ENCODE measurements around the gene TMC8. TPM values are rescaled to one million over a fixed set of nuclear protein-coding genes. Genes with fewer than 3 reads are reported as not detected.
"Not testable (repeated sequence)": the region's sequence is repeated elsewhere in the genome, so short reads cannot be mapped to it uniquely, and the experiment has no call there.

Gene TMC8
- polyA plus RNA-seq, 6 donors from 2014 or later = 26.2 to 103 (median 55.2) TPM

GRCh38 chr17:78137392-78138203 is 7.0 kb downstream of the TMC8 start:
- Mint-ChIP-seq H3K36me3 (peaks cover 8 to 12% of the 10 kb centered on the region in 2 donors), H3K27me3 (no peaks in the 10 kb centered on the region), H3K4me1 (peaks cover 76 to 89% (median 87%) of the 10 kb centered on the region in 3 donors), H3K27ac (peak overlapping the region; percentile 68 to 99 (median 83)), H3K9me3 (no peaks in the 10 kb centered on the region), H3K4me3 (peak overlapping the region in 6 of 8 donors; percentile 22 to 75 (median 53))
- ATAC-seq (ENCODE audit: low read depth in 2 of 2) (peak in 1 of 2 donors; percentile 15), DNase-seq (peak; percentile 37)

- H3K27ac Mint-ChIP-seq = peak overlapping the region; percentile 67 to 99 (median 89)
- ATAC-seq (ENCODE audit: low read depth in 2 of 2) = no peak
- no peak for DNase-seq
- H3K27me3 Mint-ChIP-seq = no peaks in the 10 kb centered on the region
- no peaks in the 10 kb centered on the region for H3K9me3 Mint-ChIP-seq
- H3K36me3 Mint-ChIP-seq = peaks cover 8 to 13% of the 10 kb centered on the region in 2 donors
- H3K4me3 Mint-ChIP-seq = peak overlapping the region in 5 of 8 donors; percentile 18 to 71 (median 53)
- peaks cover 75 to 89% (median 87%) of the 10 kb centered on the region in 3 donors for H3K4me1 Mint-ChIP-seq
Measured at GRCh38 chr17:78138204-78139060, 7.9 kb downstream of the TMC8 start.

GRCh38 chr17:78139861-78140168 is 9.2 kb downstream of the TMC8 start:
- ATAC-seq (ENCODE audit: low read depth in 2 of 2); H3K27me3 Mint-ChIP-seq; DNase-seq; H3K9me3 Mint-ChIP-seq; H3K36me3 Mint-ChIP-seq: not testable (repeated sequence)
- H3K27ac Mint-ChIP-seq = peak overlapping the region in 5 of 6 donors; percentile 91 to 99 (median 95)
- H3K4me1 Mint-ChIP-seq = peaks cover 73 to 88% (median 87%) of the 10 kb centered on the region in 3 donors
- H3K4me3 Mint-ChIP-seq = peak overlapping the region in 6 of 8 donors; percentile 13 to 77 (median 45)

- Mint-ChIP-seq H3K4me3 (peak overlapping the region; percentile 7 to 82 (median 52)), H3K27ac (peak overlapping the region; percentile 86 to 99 (median 93)), H3K36me3 (peaks cover 5 to 8% of the 10 kb centered on the region in 2 donors), H3K9me3 (no peaks in the 10 kb centered on the region), H3K4me1 (peaks cover 70 to 88% (median 88%) of the 10 kb centered on the region in 3 donors), H3K27me3 (no peaks in the 10 kb centered on the region)
- ATAC-seq (ENCODE audit: low read depth in 2 of 2) (peak; percentile 84 to 86), DNase-seq (peak; percentile 91)
Measured at GRCh38 chr17:78140169-78141051, 9.8 kb downstream of the TMC8 start.

- Mint-ChIP-seq H3K27ac (peak overlapping the region in 4 of 6 donors; percentile 74 to 99 (median 90)), H3K4me3 (peak overlapping the region in 3 of 8 donors; percentile 1 to 38 (median 15)), H3K4me1 (peaks cover 68 to 86% (median 85%) of the 10 kb centered on the region in 3 donors), H3K27me3 (no peaks in the 10 kb centered on the region), H3K36me3 (peaks cover 0 to 4% of the 10 kb centered on the region in 2 donors), H3K9me3 (no peaks in the 10 kb centered on the region)
- DNase-seq (no peak), ATAC-seq (ENCODE audit: low read depth in 2 of 2) (no peak)
Measured at GRCh38 chr17:78141437-78142118, 11.0 kb downstream of the TMC8 start.

DNA sequence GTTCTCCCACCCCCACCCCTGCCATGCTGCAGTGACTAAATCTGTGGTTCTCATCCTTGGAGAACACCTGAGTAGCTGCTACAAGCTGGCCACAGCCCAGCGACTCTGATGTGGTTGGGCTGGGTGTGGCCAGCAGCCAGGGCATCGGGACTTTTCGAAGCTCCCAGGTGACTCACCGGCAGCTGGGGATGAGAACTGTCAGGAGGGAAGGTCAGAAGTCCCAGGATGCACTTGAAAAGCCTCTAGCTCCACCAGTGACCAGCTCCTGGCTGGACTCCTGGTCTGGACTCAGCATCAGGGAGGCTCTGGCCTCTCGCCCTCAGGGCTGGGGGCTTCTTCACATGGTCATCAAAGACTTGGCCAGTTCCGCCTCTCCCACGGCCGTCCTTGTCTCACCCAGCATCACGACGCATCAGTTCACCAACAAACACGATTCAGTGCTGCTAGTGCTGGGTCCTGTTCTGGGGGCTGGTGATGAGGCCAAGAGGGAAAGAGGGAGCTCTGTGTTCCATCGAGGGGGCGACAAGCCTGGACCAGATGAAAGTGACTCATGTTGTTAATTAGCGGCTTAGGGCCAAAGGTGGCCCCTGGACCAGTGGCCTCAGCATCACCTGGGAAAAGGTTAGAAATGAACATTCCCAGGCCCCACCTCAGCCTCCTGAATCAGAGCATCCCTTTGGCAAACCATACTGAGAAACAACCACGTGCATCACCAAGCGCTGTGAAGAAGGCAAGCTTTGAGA is 11.7 kb downstream of the TMC8 start:
- no peak for ATAC-seq (ENCODE audit: low read depth in 2 of 2)
- Mint-ChIP-seq H3K9me3 (no peaks in the 10 kb centered on the region), H3K27me3 (no peaks in the 10 kb centered on the region)

DNA sequence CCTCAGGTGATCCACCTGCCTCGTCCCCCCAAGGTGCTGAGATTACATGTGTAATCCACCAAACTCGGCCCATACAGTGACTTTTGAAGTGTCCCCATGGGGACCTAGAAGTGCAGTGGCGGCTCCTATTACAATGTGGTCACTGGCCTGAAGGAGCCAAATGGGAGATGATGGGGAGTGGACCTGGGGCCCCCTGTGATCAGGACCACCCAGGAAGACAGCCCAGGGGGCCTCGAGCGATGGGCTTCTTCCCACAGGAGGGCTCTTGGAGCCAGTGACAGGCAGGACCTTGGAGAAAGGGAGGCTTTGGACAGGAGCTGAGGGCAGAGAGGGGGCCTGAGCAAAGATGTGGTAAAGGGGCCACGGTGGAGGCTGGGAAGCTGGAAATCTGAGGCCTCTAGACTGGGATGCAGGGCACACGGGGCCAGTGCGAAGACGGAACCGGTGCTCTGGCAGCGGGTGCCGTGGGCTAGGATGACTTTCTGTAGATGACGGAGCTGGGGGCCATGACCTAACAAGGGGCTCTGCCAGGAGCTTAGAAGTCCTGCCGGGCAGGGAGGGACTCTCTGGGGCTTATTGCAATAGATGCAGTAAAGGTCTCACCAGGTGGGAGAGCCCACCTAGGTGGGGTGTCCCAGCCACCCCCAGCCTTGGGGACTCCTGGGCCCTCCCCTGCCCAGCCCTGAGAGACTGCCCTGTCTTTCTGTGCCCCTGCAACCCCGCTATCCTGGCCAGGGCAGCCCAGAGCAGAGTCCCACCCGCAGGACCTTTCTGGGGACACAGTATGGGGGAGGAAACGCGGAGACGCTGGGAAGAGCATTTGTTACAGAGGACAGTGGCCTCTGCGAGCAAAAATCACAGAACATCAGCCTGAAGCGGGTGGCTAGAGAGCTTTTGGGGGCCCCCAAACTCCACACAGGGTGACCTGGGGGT is 12.9 kb downstream of the TMC8 start:
- ATAC-seq (ENCODE audit: low read depth in 2 of 2) (no peak), DNase-seq (no peak)
- Mint-ChIP-seq H3K27me3 (no peaks in the 10 kb centered on the region), H3K4me3 (peak overlapping the region in 4 of 8 donors; percentile 59 to 80 (median 66)), H3K9me3 (peaks cover 0 to 2% (median 0%) of the 10 kb centered on the region in 7 donors), H3K4me1 (peaks cover 65 to 86% (median 86%) of the 10 kb centered on the region in 3 donors), H3K36me3 (peaks cover 0 to 4% of the 10 kb centered on the region in 2 donors), H3K27ac (peak overlapping the region in 5 of 6 donors; percentile 81 to 99 (median 88))

More for the DNA sequence above, 11.7 kb downstream of the TMC8 start:
- peak overlapping the region in 5 of 6 donors; percentile 30 to 99 (median 87) for H3K27ac Mint-ChIP-seq
- DNase-seq = no peak
- H3K4me3 Mint-ChIP-seq = peak overlapping the region in 4 of 8 donors; percentile 39 to 66 (median 52)
- H3K36me3 Mint-ChIP-seq = peaks cover 0 to 4% of the 10 kb centered on the region in 2 donors
- peaks cover 68 to 86% (median 86%) of the 10 kb centered on the region in 3 donors for H3K4me1 Mint-ChIP-seq

DNA sequence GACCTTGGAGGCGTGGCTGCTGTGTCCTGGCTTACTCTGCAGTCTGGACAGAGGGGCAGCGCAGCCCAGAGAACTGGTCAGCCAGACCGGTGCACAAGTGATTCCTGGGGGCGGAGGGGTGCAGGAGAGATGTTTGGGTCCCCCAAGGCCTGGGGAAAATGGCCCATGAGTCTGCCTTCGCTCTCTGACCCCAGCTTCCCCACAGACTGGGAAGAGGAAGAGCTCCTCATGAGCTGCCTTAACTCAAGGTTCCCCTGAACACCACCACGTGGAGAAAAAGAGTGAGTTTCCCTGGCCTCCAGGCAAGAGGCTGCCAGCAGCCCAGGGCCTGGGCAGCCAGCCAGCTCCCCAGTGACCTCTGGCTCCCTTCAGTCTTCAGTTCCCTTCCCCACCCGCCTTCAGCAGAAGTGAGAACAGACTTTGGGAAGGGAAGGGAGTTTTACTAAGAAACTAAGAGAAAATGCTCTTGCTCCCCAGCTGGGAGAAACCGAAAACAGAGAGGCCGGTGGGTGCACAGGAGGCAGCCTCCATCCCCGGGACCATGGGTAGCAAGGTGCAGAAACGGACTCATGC is 13.7 kb downstream of the TMC8 start:
- Mint-ChIP-seq H3K9me3 (peaks cover 0 to 3% (median 0%) of the 10 kb centered on the region in 7 donors), H3K27ac (peak overlapping the region; percentile 84 to 99 (median 92)), H3K36me3 (peaks cover 0 to 4% of the 10 kb centered on the region in 2 donors), H3K4me3 (peak overlapping the region in 6 of 8 donors; percentile 47 to 80 (median 60)), H3K4me1 (peaks cover 62 to 84% (median 84%) of the 10 kb centered on the region in 3 donors), H3K27me3 (no peaks in the 10 kb centered on the region)
- ATAC-seq (ENCODE audit: low read depth in 2 of 2) = no peak
- DNase-seq = no peak

GRCh38 chr17:78144736-78145641 is 14.4 kb downstream of the TMC8 start:
- ATAC-seq (ENCODE audit: low read depth in 2 of 2) (no peak), DNase-seq (no peak)
- Mint-ChIP-seq H3K27me3 (no peaks in the 10 kb centered on the region), H3K27ac (peak overlapping the region; percentile 83 to 100 (median 94)), H3K9me3 (peaks cover 0 to 3% (median 0%) of the 10 kb centered on the region in 7 donors), H3K4me1 (peaks cover 59 to 82% (median 78%) of the 10 kb centered on the region in 3 donors), H3K36me3 (peaks cover 0 to 4% of the 10 kb centered on the region in 2 donors), H3K4me3 (peak overlapping the region in 5 of 8 donors; percentile 20 to 66 (median 60))

DNA sequence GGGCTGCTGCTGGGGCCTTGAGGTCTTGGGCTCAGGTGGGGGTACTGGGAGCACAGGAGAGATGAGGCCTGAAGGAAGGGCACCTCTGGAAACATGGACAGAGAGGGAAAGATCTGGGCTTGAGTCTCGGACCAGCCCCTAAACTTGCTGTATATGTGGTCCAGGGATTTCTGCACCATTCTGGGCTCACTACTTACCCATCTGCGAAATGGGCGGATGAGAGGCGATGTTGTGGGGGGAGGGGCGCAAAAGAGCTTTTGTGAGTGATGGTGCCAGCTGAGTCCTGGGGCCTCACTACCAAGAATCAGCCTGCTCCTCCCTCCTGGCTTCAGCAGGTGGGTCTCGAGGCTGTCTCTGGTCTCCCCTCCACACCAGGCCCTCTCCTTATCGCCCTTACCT is 15.9 kb downstream of the TMC8 start:
- peaks cover 55 to 89% (median 82%) of the 10 kb centered on the region in 3 donors for H3K4me1 Mint-ChIP-seq
- ATAC-seq (ENCODE audit: low read depth in 2 of 2) (no peak), DNase-seq (no peak)
- H3K36me3 Mint-ChIP-seq = peaks cover 0 to 4% of the 10 kb centered on the region in 2 donors
- H3K9me3 Mint-ChIP-seq = peaks cover 0 to 5% (median 0%) of the 10 kb centered on the region in 7 donors
- peak overlapping the region; percentile 99 to 100 (median 100) for H3K27ac Mint-ChIP-seq
- H3K27me3 Mint-ChIP-seq = no peaks in the 10 kb centered on the region
- peak overlapping the region in 6 of 8 donors; percentile 60 to 86 (median 70) for H3K4me3 Mint-ChIP-seq

Measured in naive B cell (primary cell).